Memory B cell (primary cell): ENCODE results near the gene DDO.
"Not testable (repeated sequence)": the region's sequence is repeated elsewhere in the genome, so short reads cannot be mapped to it uniquely, and the experiment has no call there.

Source experiments
- ATAC-seq: fragments of 150-1000 bp; cut with Tn5 transposase; 2 replicates; pipeline ENCODE4 v1.10.0; 2021; ENCODE audit warnings: low read depth, mild to moderate bottlenecking, moderate library complexity
- DNase-seq, 2 donors: peaks; one replicate each; pipeline ENCODE4 v3.0.0; 2022; ENCODE audit warnings: low spot score in 2 of 2
- H3K27ac Mint-ChIP-seq: one replicate; pipeline ENCODE4 v1.8.0; 2022; ENCODE audit warnings: mild to moderate bottlenecking, moderate library complexity, mixed read lengths
- H3K27me3 Mint-ChIP-seq: one replicate; pipeline ENCODE4 v1.8.0; 2022; ENCODE audit warnings: mixed read lengths
- H3K36me3 Mint-ChIP-seq: one replicate; pipeline ENCODE4 v1.8.0; 2022; ENCODE audit warnings: mild to moderate bottlenecking, mixed read lengths
- H3K4me1 Mint-ChIP-seq: one replicate; pipeline ENCODE4 v1.8.0; 2022; ENCODE audit warnings: mixed read lengths
- H3K4me3 Mint-ChIP-seq: one replicate; pipeline ENCODE4 v1.8.0; 2022; ENCODE audit warnings: mild to moderate bottlenecking, moderate library complexity, mixed read lengths
- H3K9me3 Mint-ChIP-seq: one replicate; pipeline ENCODE4 v1.8.0; 2022; ENCODE audit warnings: mixed read lengths

DDO gene

DNA sequence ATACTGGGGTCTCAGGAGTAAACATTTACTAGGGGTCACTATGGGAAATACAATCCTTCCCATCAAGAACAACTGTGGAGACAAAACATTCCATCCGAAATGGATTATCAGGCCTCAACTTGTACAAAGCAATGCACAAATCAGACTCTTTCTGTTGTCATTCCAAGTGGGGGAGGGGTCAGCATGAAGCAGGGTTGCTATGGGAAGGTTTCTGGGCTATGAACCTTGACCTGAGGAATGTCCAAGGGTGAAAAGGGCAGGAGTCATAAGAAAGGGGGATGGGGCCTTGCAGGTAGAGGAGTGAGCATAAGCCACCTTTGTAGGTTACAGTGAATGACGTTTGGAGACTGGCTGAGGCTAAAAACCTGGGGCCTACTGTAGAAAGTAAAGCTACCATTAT, 60.4 kb downstream of the DDO start:
- H3K4me1 Mint-ChIP-seq: peaks cover 9% of the 10 kb centered on the region
- no peak for DNase-seq
- H3K27me3 Mint-ChIP-seq: peaks cover 23% of the 10 kb centered on the region
- no peak overlapping the region for H3K27ac Mint-ChIP-seq
- no peak overlapping the region for H3K4me3 Mint-ChIP-seq
- H3K9me3 Mint-ChIP-seq: no peaks in the 10 kb centered on the region
- H3K36me3 Mint-ChIP-seq: no peaks in the 10 kb centered on the region
- ATAC-seq: no peak

DNA sequence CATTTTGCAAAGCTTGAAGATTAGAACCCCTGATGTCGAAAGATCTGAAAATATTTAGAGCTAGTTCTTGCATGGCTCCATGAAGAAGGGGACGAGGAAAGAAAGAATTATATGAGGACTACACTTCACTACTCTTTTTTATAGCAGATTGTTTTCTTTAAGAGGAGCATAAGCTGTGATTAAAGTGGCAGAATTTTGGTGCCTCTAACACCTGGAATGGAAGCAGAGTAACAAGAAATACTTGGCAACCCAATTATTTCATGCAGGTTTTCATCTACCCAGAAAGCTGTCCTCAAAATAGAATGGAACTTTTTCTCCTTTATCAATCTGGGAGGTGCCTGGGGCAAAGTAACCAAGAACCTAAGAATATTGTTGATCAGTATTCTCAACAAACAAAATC, 61.2 kb downstream of the DDO start:
- H3K4me1 Mint-ChIP-seq: peaks cover 9% of the 10 kb centered on the region
- DNase-seq (no peak), ATAC-seq (no peak)
- peaks cover 21% of the 10 kb centered on the region for H3K27me3 Mint-ChIP-seq
- H3K9me3 Mint-ChIP-seq: no peaks in the 10 kb centered on the region
- no peak overlapping the region for H3K27ac Mint-ChIP-seq
- H3K36me3 Mint-ChIP-seq: no peaks in the 10 kb centered on the region
- H3K4me3 Mint-ChIP-seq: no peak overlapping the region

DNA sequence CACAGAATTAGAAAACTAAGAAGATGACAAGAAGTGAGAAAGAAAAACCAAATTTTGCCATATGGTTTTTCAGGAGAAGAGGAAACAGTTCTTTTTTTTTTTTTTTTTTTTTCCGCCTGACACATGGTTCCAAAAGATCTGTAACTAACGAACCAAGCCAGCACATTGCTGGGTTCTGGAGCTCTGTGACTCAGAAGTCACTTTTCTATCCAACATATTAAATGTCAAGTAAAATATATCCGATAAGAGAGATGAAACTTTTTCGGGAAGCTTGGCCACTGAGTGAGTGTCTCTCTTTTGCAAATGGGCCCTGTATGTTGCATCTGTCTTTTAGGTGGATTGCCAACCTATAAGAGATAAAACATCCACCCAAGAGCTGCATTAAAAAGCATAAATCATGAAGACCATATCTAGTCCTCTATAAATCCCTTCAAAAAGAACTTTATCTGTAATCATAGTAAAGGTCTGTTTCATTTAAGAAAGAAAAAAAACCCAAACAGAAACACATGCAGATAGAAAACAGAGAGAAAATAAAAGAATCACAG, 61.8 kb downstream of the DDO start:
- no peak for ATAC-seq
- Mint-ChIP-seq H3K9me3 (no peaks in the 10 kb centered on the region), H3K4me1 (peaks cover 6% of the 10 kb centered on the region)

DNA sequence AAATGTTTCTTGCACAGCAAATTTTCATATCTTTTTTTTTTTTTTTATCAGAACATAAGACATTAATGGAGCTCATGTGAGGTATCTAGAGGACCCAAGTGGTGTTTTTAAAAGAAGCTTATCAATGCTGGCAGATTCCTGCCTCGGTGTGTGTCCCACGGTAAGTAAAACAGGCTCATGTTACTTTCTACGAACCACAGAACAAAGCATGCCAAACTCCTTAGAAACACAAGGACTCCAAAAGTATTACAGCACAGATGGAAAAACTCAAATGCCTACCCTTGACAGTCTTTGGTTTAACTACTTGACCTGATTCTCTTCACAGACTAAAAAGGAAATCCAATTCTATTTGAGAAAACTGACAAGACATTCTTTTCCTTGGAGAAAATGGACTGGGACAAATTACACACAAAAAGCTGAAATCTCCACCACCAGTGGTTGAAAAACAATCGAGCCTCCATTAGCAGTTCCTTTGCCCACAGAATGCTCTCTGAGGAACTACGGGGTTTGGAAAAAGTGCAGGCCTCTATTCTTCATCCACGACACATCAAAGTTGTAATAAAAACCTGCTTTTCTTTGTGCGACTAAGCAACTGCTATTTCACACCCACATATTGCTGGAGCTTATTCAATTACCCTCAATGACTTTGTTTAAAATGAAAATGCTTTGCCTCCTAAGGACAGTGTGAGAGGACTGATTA, 62.7 kb downstream of the DDO start:
- H3K36me3 Mint-ChIP-seq: no peaks in the 10 kb centered on the region
- no peak for ATAC-seq
- DNase-seq: no peak
- peaks cover 19% of the 10 kb centered on the region for H3K27me3 Mint-ChIP-seq
- H3K9me3 Mint-ChIP-seq: no peaks in the 10 kb centered on the region
- H3K4me3 Mint-ChIP-seq: no peak overlapping the region
- H3K4me1 Mint-ChIP-seq: peaks cover 5% of the 10 kb centered on the region
- H3K27ac Mint-ChIP-seq: no peak overlapping the region

More for the DNA sequence above, 61.8 kb downstream of the DDO start:
- no peaks in the 10 kb centered on the region for H3K36me3 Mint-ChIP-seq
- H3K27me3 Mint-ChIP-seq: peaks cover 19% of the 10 kb centered on the region
- H3K4me3 Mint-ChIP-seq: no peak overlapping the region
- H3K27ac Mint-ChIP-seq: no peak overlapping the region
- DNase-seq: no peak

DNA sequence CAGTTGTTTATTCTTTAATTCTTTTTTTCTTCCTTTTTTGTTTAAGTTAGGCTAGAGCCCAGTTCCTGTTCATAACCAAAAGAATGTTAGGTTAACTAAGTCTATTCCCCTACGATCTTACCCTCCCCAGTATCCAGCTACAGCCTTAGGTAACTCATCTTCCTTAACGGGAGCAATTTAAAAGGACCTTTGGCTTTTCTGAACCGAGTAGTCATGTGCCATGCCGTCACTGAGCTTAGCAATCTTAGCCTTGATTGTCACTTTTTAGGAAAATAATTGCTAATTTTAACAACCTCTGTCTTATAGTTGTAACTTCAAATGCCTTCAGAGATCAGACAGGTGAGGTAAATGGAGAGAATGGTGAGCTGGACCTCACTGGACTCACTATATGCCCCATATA, 63.4 kb downstream of the DDO start:
- no peak for ATAC-seq
- Mint-ChIP-seq H3K36me3 (no peaks in the 10 kb centered on the region), H3K9me3 (no peaks in the 10 kb centered on the region), H3K27me3 (peaks cover 16% of the 10 kb centered on the region), H3K4me1 (peaks cover 2% of the 10 kb centered on the region), H3K4me3 (no peak overlapping the region), H3K27ac (no peak overlapping the region)
- DNase-seq: no peak

DNA sequence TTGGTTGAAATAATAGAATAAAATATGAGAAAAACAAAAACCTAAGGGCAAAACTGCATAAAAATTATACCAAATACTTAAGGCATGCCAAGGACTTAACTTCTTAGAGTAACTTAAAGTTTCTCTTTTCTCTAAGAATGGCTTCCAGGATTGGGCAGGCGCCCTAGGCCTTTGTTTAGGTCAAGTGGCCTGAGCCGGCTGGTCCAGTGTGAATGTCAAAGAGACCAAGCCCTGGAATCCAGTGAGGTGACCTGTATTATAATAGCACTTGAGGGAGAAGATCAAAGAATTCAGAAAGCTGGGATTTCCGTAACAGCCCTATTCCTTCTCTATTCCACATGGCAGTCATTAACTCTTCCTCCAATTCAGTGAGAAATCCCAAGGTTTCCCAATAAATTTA, 63.8 kb downstream of the DDO start:
- Mint-ChIP-seq H3K27ac (no peak overlapping the region), H3K27me3 (peaks cover 11% of the 10 kb centered on the region), H3K4me1 (peaks cover under 1% of the 10 kb centered on the region), H3K4me3 (no peak overlapping the region), H3K9me3 (no peaks in the 10 kb centered on the region), H3K36me3 (no peaks in the 10 kb centered on the region)
- DNase-seq: no peak
- no peak for ATAC-seq

DNA sequence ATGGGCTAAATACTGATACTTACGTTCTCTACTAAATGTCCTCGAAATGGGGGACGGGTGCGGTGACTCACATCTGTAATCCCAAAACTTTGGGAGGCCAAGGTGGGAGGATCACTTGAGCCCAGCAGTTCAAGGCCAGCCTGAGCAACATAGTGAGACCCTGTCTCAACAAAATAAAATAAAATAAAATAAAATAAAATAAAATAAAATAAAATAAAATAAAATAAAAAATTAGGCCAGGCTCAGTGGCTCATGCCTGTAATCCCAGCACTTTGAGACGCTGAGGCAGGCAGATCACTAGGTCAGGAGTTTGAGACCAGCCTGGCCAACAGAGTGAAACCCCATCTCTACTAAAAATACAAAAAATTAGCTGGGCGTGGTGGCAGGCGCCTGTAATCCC, 64.8 kb downstream of the DDO start:
- H3K27ac Mint-ChIP-seq, ATAC-seq, H3K9me3 Mint-ChIP-seq, H3K36me3 Mint-ChIP-seq, DNase-seq, H3K4me3 Mint-ChIP-seq, H3K4me1 Mint-ChIP-seq, H3K27me3 Mint-ChIP-seq: not testable (repeated sequence)

DNA sequence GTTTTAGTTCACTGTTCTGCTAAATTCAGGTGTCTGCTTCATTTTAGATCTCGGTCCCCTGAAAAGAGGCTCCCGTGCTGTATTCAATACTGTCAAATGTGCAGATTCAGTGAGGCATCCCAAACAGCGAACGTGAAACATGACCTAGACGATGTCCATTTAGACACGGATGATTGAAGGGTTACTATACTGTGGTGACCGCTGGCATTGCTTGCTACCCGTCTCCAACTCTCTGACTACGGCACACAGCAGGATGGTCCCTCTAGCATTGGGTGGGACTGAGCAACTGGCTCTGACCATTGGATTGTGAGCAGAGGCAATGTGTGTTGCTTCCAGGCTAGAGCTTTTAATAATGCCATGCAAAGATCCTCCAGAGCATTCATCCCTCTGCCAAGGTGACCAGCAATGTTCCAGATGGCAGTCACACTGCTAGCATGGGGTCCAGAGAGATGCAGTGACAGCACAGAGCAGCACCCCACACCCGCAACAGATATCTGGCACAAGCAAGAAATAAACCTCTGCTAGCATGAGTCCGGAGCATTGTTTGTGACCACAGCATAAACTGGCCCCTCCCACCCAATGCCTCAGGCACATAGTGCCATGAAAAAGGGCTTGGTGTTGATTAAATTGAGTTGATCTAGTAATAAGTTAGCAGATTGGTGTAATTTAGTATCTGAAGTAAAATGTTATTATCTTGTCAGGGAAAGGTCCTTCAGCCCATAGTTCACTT, 66.2 kb downstream of the DDO start:
- no peak for DNase-seq
- Mint-ChIP-seq H3K4me3 (no peak overlapping the region), H3K4me1 (peaks cover 8% of the 10 kb centered on the region), H3K27ac (no peak overlapping the region), H3K9me3 (no peaks in the 10 kb centered on the region), H3K27me3 (peaks cover 5% of the 10 kb centered on the region), H3K36me3 (no peaks in the 10 kb centered on the region)
- ATAC-seq: no peak

DNA sequence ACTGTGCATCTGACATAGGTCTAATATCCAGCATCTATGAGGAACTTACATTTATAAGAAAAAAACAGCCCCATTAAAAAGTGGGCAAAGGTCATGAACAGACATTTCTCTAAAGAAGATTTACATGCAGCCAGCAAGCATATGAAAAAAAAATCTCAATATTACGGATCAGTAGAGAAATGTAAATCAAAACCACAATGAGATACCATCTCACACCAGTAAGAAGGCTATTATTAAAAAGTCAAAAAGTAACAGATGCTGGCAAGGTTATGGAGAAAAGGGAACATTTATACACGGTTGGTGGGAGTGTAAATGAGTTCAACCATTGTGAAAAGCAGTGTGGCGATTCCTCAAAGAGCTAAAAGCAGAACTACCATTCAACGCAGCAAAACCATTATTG, 70.3 kb downstream of the DDO start:
- peaks cover 2% of the 10 kb centered on the region for H3K36me3 Mint-ChIP-seq
- H3K27me3 Mint-ChIP-seq: peaks cover 3% of the 10 kb centered on the region
- H3K27ac Mint-ChIP-seq: no peak overlapping the region
- DNase-seq (no peak), ATAC-seq (no peak)
- peaks cover 2% of the 10 kb centered on the region for H3K9me3 Mint-ChIP-seq
- peaks cover 8% of the 10 kb centered on the region for H3K4me1 Mint-ChIP-seq
- no peak overlapping the region for H3K4me3 Mint-ChIP-seq

DNA sequence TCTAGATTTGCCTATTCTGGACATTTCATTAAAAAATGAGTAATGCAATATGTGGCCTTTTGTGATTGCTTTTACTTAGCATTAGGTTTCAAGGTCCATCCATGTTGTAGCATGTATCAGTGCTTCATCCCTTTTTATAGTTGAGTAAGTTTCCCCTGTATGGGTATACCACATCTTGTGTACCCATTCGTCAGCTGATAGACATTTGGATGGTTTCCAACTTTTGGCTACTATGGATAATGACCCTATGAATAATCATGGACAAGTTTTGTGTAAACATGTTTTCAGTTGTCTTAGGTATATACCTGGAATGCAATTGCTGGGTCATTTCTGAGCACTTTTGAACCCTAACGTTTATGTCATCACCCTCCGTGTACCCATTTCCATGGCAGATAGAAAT, 72.6 kb downstream of the DDO start:
- no peak overlapping the region for H3K27ac Mint-ChIP-seq
- peaks cover 2% of the 10 kb centered on the region for H3K9me3 Mint-ChIP-seq
- H3K4me1 Mint-ChIP-seq: peaks cover 9% of the 10 kb centered on the region
- DNase-seq (no peak), ATAC-seq (no peak)
- no peak overlapping the region for H3K4me3 Mint-ChIP-seq
- H3K27me3 Mint-ChIP-seq: no peaks in the 10 kb centered on the region
- peaks cover 2% of the 10 kb centered on the region for H3K36me3 Mint-ChIP-seq
